Endodermal cell (in vitro differentiated cells): ENCODE measurements around the gene ERICH6B. TPM values are rescaled to one million over a fixed set of nuclear protein-coding genes. Genes with fewer than 3 reads are reported as not detected.

ENCODE experiments used
- DNase-seq: peaks from one replicate; pipeline ENCODE4 v3.0.0-alpha.2; 2017
- H3K27ac ChIP-seq: 2 replicates; pipeline ENCODE4 v1.5.1; 2013; ENCODE audit warnings: mild to moderate bottlenecking, low read depth, low read length, moderate library complexity
- H3K27me3 ChIP-seq: 2 replicates; pipeline ENCODE4 v1.6.1; 2013; ENCODE audit warnings: mild to moderate bottlenecking, low read length, moderate library complexity; ENCODE audit not compliant: insufficient read depth, control insufficient read depth, poor library complexity, severe bottlenecking
- H3K36me3 ChIP-seq: 2 replicates; pipeline ENCODE4 v1.7.0; 2013; ENCODE audit warnings: mild to moderate bottlenecking, low read length, moderate library complexity; ENCODE audit not compliant: control insufficient read depth, insufficient read depth
- H3K4me1 ChIP-seq: one replicate; pipeline ENCODE4 v1.7.0; 2013; ENCODE audit warnings: low read length; ENCODE audit not compliant: control insufficient read depth, insufficient read depth
- H3K4me3 ChIP-seq: 2 replicates; pipeline ENCODE4 v1.5.1; 2013; ENCODE audit warnings: mild to moderate bottlenecking, low read length, moderate library complexity
- H3K9ac ChIP-seq: 2 replicates; pipeline ENCODE4 v1.6.1; 2013; ENCODE audit warnings: mild to moderate bottlenecking, low read length, moderate library complexity; ENCODE audit not compliant: poor library complexity, severe bottlenecking; ENCODE audit errors: extremely low read depth
- H3K9me3 ChIP-seq: 2 replicates; pipeline ENCODE4 v1.6.1; 2013; ENCODE audit warnings: mild to moderate bottlenecking, low read length, moderate library complexity; ENCODE audit not compliant: control insufficient read depth
- H3K27ac Mint-ChIP-seq: 2 replicates; pipeline ENCODE4 v1.8.0; 2020; ENCODE audit warnings: mixed read lengths
- H3K27me3 Mint-ChIP-seq: 2 replicates; pipeline ENCODE4 v1.8.0; 2021; ENCODE audit warnings: mild to moderate bottlenecking, mixed read lengths; ENCODE audit not compliant: insufficient read depth
- H3K36me3 Mint-ChIP-seq: 2 replicates; pipeline ENCODE4 v1.8.0; 2020; ENCODE audit warnings: low read depth, mixed read lengths
- H3K4me1 Mint-ChIP-seq: 2 replicates; pipeline ENCODE4 v1.8.0; 2020; ENCODE audit warnings: mixed read lengths
- H3K4me3 Mint-ChIP-seq: 2 replicates; pipeline ENCODE4 v1.8.0; 2020; ENCODE audit warnings: mild to moderate bottlenecking, moderate library complexity, mixed read lengths
- H3K9me3 Mint-ChIP-seq: 2 replicates; pipeline ENCODE4 v1.8.0; 2020; ENCODE audit warnings: mild to moderate bottlenecking, mixed read lengths
- CTCF ChIP-seq: fragments of 200-600 bp; sonication (generic); conservative IDR thresholded peaks from 2 replicates; pipeline ENCODE4 v1.5.0; 2021; ENCODE audit warnings: antibody characterized with exemption, mild to moderate bottlenecking
- WGBS, 2 experiments: methylation state at CpG; one replicate each; pipeline versions ENCODE4 v1.1.5 to v1.1.7; 2013; ENCODE audit warnings: missing lambda C conversion rate in 2 of 2, mixed read lengths in 1 of 2; ENCODE audit not compliant: insufficient coverage in 1 of 2, insufficient read length in 1 of 2; 5-methylcytosine and 5-hydroxymethylcytosine counted together
- total RNA-seq, 2 donors: library from RNA; stranded (reverse); fragmentation: NEBNext Ultra II Directional in 1 of 2; extraction: Animal tissue kit (Norgen Biotek cat#: 25700) in 1 of 2; gene quantifications; 2 replicates in 1 of 2; 3 replicates in 1 of 2; pipeline ENCODE4 v1.2.1, GENCODE V29; 2021

Gene ERICH6B
- total RNA-seq, 2 donors from 2014 or later = not detected

- H3K27ac ChIP-seq = no peak overlapping the region
- TF ChIP-seq CTCF = no peak
- Mint-ChIP-seq H3K4me1 (no peaks in the 10 kb centered on the region), H3K36me3 (no peaks in the 10 kb centered on the region), H3K9me3 (no peaks in the 10 kb centered on the region), H3K27me3 (peaks cover 17% of the 10 kb centered on the region), H3K27ac (no peak overlapping the region), H3K4me3 (no peak overlapping the region)
- WGBS, 2 experiments = 93% methylated on average over 10 to 16 of the region's 16 CpGs
- no peaks in the 10 kb centered on the region for H3K36me3 ChIP-seq
- H3K9ac ChIP-seq = no peak overlapping the region
- H3K9me3 ChIP-seq = no peaks in the 10 kb centered on the region
- H3K4me3 ChIP-seq = no peak overlapping the region
- H3K27me3 ChIP-seq = peaks cover 6% of the 10 kb centered on the region
- DNase-seq = no peak
- no peaks in the 10 kb centered on the region for H3K4me1 ChIP-seq
Measured at GRCh38 chr13:45575146-45575829, 40.3 kb downstream of the ERICH6B start.

DNA sequence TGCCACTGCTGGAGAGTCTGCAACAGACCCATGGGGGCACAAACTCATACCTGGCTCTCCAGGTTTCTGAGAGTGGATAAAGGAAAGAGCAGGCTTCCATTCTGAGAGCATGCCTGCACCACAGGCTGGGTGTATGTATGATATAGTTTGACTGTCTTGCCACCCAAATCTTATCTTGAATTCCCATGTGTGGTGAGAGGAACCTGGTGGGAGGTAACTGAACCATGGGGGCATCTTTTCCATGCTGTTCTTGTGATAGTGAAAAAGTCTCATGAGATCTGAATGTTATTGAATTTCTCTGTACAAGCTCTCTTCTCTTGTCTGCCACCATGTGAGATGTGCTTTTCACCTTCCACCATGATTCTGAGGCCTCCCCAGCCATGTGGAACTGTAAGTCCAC, 50.2 kb downstream of the ERICH6B start:
- Histone ChIP-seq H3K36me3 (no peaks in the 10 kb centered on the region), H3K9me3 (peaks cover 38% of the 10 kb centered on the region), H3K9ac (no peak overlapping the region), H3K4me1 (no peaks in the 10 kb centered on the region), H3K4me3 (no peak overlapping the region), H3K27me3 (peaks cover 6% of the 10 kb centered on the region), H3K27ac (no peak overlapping the region)
- Mint-ChIP-seq H3K4me3 (no peak overlapping the region), H3K27ac (no peak overlapping the region), H3K4me1 (no peaks in the 10 kb centered on the region), H3K36me3 (no peaks in the 10 kb centered on the region), H3K27me3 (peaks cover 5% of the 10 kb centered on the region), H3K9me3 (peaks cover 42% of the 10 kb centered on the region)
- no peak for TF ChIP-seq CTCF
- no peak for DNase-seq

- Histone ChIP-seq H3K36me3 (no peaks in the 10 kb centered on the region), H3K4me3 (no peak overlapping the region), H3K9ac (no peak overlapping the region), H3K27ac (no peak overlapping the region), H3K9me3 (peaks cover 38% of the 10 kb centered on the region), H3K4me1 (no peaks in the 10 kb centered on the region), H3K27me3 (no peaks in the 10 kb centered on the region)
- H3K27me3 Mint-ChIP-seq = peaks cover 2% of the 10 kb centered on the region
- peaks cover 42% of the 10 kb centered on the region for H3K9me3 Mint-ChIP-seq
- no peak for TF ChIP-seq CTCF
- H3K27ac Mint-ChIP-seq = no peak overlapping the region
- 88 to 92% methylated on average over 3 of the region's 3 CpGs for WGBS, 2 experiments
- no peaks in the 10 kb centered on the region for H3K36me3 Mint-ChIP-seq
- peak; percentile 20 for DNase-seq
- H3K4me1 Mint-ChIP-seq = no peaks in the 10 kb centered on the region
- no peak overlapping the region for H3K4me3 Mint-ChIP-seq
Measured at GRCh38 chr13:45564133-45564776, 51.3 kb downstream of the ERICH6B start.
